Measurements from ENCODE around the gene ANTXRL.
"Not testable (repeated sequence)": the region's sequence is repeated elsewhere in the genome, so short reads cannot be mapped to it uniquely, and the experiment has no call there.

The ANTXRL gene

DNA sequence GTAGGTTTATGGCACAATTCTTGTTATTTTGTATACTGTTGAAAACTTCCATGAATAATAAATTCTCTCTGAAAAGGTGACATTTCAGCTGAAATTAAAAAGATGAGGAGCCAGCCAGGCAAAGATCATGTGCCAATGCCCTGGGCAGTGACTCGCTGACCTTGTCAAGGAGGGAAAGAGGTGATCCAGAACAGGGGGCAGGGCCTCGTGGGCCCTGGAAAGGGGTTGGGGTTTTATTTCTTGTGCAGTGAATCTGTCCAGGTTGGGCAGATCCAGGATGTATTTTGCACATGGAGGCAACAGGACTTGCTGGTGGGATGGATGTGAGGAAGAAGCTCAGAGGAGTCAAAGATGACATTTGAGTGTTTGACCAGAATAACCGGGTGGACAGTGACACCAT is 31.6 kb upstream of the ANTXRL start:
- not testable (repeated sequence) for DNase-seq

DNA sequence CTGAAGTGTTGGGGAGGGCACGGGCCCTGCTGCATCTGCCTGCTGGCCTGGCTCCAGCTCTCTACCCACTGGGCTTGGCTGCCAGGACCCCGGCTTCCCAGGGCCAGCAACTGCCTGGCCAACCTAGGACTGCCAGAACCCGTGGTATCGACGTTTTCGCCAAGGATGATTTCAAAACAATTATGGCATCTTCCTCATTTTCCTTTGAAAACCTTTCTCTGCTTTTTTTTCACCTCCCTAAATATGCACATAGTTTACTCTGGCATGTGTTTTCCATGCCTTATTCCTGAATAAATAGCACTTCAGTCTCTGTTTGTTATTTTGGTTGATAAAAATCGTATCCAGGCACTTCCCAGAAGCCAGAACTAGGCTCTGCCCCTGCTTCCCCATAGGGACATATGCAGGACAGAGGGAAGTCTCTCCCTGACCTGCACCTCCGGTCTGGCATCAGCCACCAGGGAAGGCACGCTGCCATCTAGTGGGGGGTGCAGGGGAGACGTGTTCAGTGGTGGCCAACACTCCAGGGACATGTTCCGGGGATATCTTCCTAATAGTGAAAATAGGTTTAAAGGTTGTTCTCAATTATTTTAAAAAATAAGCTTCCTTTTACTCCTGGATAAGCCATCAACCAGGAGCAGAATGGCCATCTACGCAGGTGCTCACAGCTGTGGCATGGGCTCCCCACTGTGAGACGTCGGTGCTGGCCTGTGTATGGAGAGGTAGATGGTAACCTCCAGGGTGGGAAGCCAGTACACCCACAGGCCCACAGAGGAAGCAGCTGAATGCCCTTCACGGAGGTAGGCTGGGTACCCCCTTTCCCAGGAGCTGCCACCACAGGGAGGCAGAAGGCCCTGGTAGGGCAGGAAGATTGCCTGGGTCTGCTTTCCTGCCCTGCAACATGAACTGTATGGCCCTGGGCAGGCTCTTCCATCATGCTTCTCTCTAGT is 30.7 kb upstream of the ANTXRL start:
- peak; percentile 79 for DNase-seq

DNA sequence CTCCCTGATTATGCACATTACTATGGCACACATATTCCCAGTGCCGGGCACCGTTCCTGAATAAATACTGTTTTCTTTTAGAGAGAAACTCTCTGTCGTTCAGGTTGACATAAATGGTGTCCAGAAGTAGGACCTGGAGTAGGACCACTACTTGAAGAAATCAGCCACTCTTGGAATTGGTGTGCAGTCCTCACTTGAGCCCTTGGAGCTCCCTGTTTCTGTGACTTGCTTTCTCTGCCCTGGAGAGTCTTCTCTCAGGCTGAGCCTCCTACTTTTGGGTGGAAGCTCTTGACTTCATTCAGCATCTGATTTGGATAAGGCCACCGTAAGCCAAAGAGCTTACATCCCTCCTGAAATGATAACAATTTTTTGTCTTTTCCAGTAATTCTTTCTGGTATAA is 29.7 kb upstream of the ANTXRL start:
- no peak for DNase-seq

DNA sequence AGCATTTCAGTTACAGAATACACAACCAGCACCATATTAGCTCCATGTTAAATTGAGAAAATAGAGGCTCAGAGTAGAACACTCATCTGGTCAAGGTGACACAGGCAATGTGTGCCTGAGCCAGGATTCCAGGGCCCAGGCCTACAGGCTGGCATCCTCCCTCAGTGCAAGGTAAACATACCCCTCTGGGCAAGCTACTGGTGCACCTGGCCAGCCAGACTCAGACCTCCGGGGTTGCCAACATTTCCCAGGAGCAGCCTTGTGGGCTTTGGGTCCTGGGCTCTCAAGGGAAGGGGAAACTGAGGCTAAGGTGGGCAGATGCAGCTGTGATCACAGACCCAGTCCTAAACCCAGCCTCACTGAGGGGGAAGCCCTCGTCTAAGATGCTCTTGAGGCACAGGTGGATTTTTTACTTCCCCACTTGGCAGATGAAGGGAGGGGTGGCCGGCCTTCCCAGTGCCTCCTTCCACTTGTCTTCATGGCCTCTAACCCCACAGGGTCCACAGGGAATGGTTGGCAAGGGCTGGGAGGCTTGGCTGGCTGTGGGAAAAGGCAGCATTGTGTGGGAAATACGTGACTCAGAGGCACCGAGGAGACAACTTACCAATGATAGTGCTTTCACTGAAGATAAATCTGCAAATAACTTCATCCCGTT is 23.8 kb upstream of the ANTXRL start:
- DNase-seq, result not testable (repeated sequence)

DNA sequence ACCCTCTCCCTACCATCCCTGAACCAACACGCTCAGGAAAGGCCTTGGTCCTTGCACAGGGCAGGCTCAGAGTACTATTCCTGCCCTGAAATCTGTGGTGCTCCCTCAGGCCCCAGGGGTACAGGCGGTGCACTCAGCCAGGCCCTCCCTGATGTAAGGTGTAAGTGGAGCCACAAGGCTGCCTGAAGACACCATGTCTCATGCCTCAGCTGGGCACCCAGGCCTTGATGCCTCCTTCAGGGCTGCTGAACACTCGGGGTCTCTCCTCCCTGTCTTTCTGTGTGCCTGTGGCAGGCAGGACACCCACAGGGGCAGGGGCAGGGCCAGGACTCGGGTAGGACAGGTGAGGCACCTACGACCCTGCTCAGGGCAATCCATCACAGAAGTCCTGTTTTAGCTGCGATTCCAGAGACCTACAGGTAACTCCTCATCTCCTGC is 22.9 kb upstream of the ANTXRL start:
- no peak for DNase-seq

DNA sequence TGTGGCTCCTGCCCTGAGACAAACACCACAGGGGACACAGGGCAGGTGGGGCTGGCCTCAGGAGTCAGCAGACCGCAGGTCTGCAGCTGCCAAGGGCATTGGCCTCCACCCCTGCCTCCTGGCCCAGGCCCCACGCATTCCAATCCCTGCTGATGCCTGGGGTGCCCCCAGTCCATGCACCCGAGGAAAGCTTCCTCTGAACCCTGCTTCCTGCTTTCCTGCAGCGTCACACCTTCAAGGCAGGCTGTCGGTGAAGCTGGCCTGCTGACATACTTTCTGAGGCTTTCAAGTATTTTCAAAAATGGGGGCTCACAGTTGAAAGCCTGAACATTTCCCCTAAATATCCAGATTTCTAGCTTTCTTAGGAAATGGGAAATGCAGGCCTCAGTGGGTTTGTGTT is 22.5 kb upstream of the ANTXRL start:
- DNase-seq, result no peak

DNA sequence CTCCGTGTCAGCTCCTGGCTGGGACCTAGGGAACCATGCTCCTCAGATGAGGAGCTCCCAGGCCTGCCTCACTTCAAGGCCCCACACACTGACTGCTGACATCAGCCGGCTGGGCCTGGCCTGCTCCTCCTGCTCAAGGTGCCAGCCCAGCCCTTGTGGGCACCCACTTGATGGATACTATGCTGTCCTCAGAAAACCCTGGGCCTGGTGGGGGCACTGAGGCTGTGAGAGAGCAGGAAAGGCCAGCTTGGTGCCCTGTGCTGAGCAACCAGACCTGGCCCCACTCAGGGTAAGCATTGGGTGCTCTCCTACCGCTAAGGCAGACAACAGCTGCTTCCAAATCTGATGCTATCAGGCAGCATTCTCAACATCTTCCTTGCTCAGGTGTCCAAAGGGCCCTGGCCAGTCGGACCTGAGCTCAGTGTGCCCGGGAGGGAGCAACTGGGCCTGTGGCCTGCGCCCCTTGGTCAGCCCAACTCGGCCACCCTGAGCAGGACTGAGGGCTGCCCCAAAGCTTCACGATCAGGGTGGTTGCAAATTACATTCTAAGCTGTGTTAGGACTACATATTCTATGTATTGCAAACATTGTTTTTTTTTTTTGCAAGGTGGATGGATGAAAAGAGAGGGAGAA is 21.9 kb upstream of the ANTXRL start:
- DNase-seq, result no peak

DNA sequence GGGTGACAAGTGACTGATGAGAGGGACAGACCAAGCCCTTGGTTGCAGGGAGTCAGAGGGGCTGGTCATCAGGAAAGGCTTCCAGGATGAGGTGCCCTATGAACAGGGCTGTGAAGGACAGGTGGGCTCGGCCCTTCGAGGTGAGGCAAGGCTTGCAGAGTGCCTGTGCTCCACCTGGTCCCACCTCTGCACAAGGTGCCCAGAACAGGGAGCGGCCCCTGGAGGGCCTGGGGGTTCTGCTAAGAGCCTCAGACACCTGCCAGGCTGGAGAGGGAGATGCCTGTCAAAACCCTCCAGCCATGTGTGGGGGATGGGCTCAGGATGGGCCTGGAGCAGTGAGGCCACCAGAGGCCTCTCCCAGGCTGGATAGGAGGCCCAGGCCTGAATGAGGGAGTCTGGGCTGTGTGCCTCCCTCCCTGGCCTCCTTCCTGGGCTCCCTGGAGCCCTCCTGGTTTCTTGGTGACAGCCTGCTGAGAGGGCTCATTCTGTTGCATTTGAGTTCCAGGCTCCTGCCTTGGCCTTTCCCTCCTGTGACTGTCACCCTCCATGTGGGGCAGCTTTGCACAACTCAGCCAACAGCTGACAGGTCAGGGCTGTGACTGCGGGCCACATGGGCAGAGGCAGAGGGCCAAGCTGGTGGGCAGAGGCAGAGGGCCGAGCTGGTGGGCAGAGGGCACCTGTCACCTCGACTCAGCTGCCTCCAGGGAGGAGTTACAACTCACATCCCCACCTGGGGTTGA is 21.1 kb upstream of the ANTXRL start:
- DNase-seq, result not testable (repeated sequence)

DNA sequence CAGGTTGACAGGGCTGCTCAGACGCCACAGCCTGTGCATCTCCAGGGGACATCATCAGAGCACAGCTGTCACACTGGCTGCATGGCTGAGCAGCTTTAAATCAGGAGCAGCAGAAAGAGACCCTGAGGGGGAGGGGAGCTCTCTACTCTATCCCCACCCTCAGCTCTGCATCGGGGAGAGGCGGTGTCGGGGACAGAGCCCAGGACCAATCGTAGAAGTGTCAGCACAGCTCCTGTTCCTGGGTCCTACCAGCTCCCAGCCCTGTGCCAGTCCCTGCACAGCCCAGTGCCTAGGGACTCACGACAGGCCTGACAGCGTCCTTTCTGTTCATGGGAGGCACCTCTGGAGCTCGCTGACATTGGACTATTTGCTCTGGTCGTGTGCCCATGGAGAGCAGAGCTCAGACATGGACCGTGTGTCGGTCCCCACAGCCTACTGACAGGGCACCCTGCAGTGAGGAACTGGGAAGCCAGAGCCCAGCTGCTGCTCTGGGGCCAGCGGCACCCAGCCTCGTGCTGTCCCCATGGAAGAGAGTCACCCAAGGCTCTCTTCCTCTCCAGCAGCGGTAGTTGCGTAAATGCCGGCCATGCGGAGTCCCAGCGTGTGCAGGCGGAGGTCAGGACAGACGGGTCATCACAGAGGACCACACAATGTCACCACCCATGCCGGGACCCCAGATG is 20.4 kb upstream of the ANTXRL start:
- no peak for DNase-seq

DNA sequence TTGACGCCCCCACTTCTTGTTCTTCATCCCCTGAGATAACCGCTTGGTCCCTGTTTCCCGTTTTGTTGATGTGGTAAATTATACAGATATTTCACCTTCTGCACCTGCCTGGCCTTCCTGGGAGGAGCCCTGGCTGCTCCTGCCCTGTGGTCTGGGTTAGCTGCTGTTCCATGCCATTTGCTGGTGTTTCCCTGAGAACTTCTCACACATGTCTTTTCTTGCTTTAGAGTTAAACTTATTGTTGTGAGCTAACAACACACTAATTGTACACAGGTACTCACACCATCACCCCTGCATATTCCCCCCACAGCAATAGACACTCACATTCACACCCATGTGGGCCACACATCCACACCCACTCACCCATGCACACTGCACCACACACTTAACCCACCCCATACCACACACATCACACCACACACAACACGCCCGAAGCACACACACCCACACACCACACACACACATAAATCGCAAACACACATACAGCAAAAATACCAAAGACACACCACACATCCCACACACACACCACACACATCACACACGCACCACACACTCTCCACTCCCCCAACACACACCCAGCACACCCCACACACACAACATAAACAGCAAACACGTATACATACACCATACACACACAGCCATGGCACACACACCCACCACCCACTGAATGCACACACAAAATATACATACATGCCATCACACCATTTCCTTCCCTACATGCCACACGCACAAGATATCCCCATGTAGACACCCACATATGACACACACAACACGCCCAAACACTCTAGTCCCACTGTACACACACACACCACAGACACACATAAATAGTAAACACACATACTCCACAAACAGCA is 19.4 kb upstream of the ANTXRL start:
- DNase-seq, result no peak

DNA sequence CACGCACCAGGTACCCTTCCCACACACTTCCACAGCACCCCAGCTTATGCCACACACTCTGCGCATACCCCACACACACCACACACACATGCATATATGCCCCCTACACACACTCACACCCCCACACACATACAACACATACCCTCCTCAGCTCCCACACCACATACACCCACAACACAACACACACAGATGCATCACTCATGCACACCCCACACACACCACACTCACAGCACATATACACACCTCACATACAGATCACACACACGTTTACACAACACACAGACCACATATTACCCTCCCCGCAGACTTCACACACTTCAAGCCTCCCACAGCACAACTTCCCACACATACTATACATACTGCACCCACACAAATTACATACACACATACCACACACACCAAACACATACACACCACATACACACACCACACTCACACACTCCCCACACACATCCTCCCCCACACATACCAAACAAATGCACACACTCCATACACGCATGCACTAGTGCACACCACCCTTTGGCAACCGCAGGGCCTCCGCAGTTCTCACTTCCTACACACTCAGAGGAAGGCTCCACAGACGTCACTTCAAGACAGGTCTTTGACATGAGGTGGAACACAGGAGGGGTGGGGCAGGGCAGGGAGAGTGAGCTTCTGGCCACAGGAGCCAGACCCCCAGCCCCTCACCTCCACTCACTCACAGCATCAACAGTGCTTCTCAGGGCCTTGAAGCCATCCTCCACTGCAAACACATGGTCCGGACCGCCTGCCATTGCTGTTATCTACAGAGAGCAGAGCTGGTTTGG is 18.5 kb upstream of the ANTXRL start:
- no peak for DNase-seq

DNA sequence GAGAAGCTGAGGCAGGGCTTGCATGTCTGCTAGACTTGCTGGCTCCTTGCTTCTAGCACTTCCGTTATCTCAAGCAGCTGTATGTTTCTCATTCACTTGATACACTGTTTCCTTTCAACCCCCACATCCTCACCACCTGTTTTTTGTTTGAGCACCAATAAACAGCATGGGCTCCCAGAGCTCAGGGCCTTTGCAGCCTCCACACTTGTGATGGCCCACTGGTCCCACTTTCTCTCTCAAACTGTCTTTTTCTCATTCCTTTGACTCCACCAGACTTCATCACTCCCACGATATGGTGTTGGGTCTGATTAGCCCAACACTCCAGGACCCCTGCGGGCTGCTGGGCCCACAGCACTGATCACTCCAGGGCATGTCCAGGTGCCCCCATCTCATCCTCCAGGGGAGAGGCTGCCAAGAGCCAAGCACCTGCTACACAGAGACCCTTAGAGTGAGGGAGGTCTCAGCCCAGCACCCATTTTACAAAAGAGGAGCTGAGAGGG is 17.2 kb upstream of the ANTXRL start:
- DNase-seq, result not testable (repeated sequence)

DNA sequence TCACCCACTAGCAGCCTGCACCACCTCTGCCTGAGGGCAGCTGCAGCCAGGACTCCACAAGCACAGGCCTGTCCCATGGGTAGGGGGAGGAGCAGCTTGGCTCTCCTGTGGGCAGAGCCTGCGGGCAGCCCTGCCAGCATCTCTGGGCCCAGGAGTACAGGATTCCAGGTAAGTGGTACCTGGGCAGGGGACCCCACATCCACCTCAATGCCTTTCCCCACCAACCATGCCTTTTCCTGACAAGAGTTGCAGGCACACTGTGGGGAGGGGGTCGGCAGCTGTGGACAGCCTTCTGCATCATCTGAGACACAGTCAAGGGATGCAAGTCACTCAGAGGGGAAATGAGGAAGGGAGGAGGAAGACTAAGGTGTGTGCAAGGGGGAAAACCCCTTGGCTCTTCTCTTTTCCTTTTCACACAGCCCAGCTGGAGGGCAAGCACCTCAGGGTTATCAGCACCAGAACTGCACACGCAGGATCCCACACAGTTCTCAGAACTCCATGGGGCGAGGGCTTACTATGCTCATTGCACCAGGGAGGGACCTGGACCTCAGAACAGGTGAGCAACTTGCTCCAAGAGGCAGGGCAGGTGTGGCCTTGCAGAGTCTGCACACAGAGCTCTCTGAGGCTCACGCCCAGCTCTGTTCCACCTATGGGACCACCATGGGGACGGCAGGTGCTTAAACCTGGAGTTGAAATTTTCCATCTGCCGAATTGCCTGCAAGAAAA is 16.5 kb upstream of the ANTXRL start:
- no peak for DNase-seq

DNA sequence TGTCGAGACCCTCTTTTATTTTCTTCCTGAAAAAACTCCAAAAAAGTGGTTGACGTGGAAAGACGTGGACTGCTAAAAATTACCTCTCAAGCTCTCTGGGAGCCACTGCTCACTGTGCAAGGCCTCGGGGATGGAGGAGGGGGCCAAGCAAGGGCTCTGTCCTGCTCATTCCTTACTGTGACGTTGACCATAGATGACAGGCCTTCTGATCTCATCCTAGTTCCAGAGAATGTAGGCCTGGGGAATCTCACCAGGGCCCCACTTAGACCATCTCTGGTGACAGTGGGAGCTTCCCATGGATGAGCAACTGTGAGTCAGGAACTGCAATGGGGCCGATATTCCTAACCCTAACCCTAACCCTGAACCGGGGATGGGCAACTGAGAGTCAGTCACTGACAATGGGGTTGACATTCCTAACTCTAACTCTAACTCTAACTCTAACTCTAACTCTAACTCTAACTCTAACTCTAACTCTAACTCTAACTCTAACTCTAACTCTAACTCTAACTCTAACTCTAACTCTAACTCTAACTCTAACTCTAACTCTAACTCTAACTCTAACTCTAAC is 15.8 kb upstream of the ANTXRL start:
- DNase-seq, result not testable (repeated sequence)

DNA sequence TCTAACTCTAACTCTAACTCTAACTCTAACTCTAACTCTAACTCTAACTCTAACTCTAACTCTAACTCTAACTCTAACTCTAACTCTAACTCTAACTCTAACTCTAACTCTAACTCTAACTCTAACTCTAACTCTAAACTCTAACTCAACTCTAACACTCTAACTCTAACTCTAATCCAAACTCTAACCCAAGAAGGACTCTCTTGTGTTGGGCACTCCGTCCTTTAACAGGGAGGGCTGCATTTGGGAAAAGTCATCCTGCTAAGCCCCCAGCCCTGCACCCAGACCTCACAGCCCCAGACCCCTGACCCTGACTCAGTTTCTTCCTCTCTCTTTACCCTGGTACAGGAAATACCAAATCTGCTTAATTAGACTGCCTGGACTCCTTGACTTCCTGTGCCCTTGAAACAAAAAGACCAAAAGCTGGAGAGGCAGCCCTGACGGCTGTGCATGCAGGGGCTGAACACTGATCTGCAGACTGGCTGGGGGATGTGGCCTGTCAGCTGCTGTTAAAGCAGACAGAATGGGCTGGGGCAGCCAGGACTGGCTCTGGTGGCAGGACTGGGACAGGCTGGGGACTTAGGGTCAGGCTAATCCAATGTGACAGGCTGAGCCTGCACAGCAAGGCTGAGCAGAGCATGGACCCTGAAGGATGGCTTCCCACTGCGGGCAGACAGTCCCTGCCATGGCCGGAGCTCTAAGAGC is 14.8 kb upstream of the ANTXRL start:
- DNase-seq, result not testable (repeated sequence)

DNA sequence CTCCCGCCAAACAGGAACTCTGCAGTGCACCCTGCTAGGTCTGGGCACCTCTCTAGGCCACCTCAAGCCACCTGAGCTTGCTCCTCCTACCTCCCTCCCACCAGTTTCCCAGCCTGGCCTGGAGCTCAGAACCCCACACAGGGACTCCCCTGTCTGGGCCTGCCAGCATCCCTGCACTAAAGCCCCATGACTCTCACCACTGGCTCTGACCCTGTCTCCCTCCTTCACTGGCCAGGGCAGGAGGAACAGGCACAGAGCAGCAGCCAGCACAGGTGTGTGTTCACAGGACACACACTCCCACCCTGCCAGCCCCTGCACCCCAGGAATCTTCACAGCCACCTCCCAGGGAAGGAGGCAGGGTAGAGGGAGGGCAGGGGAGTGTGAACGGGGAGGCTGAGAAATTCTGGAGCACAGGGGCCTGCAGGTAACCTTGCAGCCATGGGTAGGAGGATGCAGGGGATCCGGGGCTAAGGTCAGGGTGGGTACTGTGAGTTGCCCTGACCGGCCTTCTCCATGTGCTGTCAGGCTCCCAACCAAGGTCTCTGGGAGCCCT is 13.9 kb upstream of the ANTXRL start:
- no peak for DNase-seq

DNA sequence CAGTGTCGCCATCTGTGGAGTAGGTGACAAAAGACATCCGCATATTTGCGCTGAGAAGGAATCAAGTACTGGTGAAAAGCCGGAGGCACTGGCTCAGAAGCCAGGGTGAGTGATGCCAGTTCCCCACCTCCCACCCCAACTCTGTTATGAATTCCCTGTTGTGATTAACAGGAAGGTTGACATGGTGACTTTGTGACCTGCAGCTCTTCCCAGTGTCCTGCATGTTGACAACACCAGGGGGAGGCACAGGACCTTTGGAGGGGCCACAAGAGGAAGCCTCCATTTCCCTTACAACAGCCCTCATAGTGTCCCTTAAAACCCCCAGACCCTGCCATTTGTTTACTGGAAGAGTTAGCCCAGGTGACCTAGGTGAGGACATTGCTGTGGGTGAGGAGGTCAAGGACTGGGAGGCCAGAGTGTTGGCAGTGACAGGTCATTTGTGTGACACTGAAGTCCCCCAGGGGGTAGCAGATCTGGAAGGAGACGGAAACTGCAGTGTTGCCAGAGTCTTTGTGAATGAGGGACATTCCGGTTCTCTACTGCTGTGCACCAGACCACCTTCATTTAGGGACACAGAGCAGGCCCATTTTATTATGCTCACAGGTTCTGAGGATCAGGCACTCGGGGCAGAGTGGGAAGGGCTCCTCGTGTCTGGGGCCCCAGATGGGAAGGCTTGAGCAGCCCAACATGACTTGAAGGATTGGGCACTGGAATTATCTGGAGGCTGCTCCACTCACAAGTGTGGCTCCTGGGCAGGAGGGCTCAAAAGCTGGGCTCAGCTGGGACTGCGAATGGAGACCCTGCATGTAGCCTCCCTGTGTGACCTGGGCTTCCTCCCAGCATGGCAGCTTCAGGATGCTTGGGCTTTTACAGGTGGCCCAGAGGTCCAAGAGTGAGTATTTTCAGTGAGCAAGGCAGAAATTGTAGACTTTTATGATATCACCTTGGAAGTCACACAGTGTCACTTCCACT is 13.0 kb upstream of the ANTXRL start:
- DNase-seq, result peak; percentile 9
